SU-DHL-6 (cell line): Measurements from ENCODE around the gene PTTG1IP.

Experiments used
- H2AFZ ChIP-seq: fragments of 200-600 bp; sonication (generic); 2 replicates; pipeline ENCODE4 v1.6.1; 2014; ENCODE audit warnings: low read depth, mild to moderate bottlenecking, moderate library complexity, mixed read lengths, antibody characterized with exemption, low read length; ENCODE audit not compliant: severe bottlenecking
- H3F3A ChIP-seq: fragments of 200-600 bp; shearing (Covaris generic); 2 replicates; pipeline ENCODE4 v1.6.0; 2016; ENCODE audit warnings: antibody characterized with exemption, mild to moderate bottlenecking; ENCODE audit not compliant: insufficient read depth
- H3K27ac ChIP-seq: fragments of 200-600 bp; sonication (generic); 2 replicates; pipeline ENCODE4 v1.5.1; 2016; ENCODE audit warnings: low read depth, mild to moderate bottlenecking, low read length, moderate library complexity, mixed read lengths
- H3K27me3 ChIP-seq: fragments of 200-600 bp; sonication (generic), shearing (Covaris generic); 2 replicates; pipeline ENCODE4 v1.6.0; 2014; ENCODE audit warnings: mild to moderate bottlenecking, low read length
- H3K36me3 ChIP-seq: fragments of 200-600 bp; sonication (generic); 2 replicates; pipeline ENCODE4 v1.6.1; 2014; ENCODE audit warnings: mild to moderate bottlenecking, low read length, mixed read lengths
- H3K4me2 ChIP-seq: fragments of 300-600, 200-600 bp; shearing (Covaris generic), sonication (generic); 2 replicates; pipeline ENCODE4 v1.6.0; 2014; ENCODE audit warnings: low read length, low read depth, mild to moderate bottlenecking; ENCODE audit not compliant: poor library complexity, severe bottlenecking
- H3K4me3 ChIP-seq: fragments of 200-600 bp; sonication (generic); 2 replicates; pipeline ENCODE4 v1.5.1; 2014; ENCODE audit warnings: antibody characterized with exemption, low read length, mild to moderate bottlenecking, mixed read lengths; ENCODE audit not compliant: insufficient read depth, poor library complexity, severe bottlenecking
- H3K79me2 ChIP-seq: fragments of 200-600 bp; sonication (generic); 2 replicates; pipeline ENCODE4 v1.6.1; 2014; ENCODE audit warnings: mild to moderate bottlenecking, low read length, moderate library complexity; ENCODE audit not compliant: insufficient read depth
- H3K9ac ChIP-seq: fragments of 200-600 bp; sonication (generic); 2 replicates; pipeline ENCODE4 v1.7.0; 2014; ENCODE audit warnings: mild to moderate bottlenecking, low read length
- H3K9me2 ChIP-seq: fragments of 200-600 bp; sonication (generic); replicated peaks from 2 replicates; pipeline ENCODE4 v1.6.1; 2014; ENCODE audit warnings: low read length; ENCODE audit not compliant: insufficient read depth
- H3K9me3 ChIP-seq: fragments of 200-600 bp; sonication (generic); 2 replicates; pipeline ENCODE4 v1.6.1; 2014; ENCODE audit warnings: low read length, mixed read lengths; ENCODE audit not compliant: insufficient read depth
- H4K20me1 ChIP-seq: fragments of 200-600 bp; sonication (generic); 2 replicates; pipeline ENCODE4 v1.6.1; 2014; ENCODE audit warnings: low read depth, mild to moderate bottlenecking, antibody characterized with exemption, low read length, moderate library complexity, mixed read lengths
- CTCF ChIP-seq: fragments of 200-600 bp; sonication (generic); IDR thresholded peaks from one replicate; pipeline ENCODE4 v1.5.1; 2017; ENCODE audit warnings: antibody characterized with exemption, mild to moderate bottlenecking, low read length, moderate library complexity; ENCODE audit not compliant: insufficient read depth, poor library complexity, severe bottlenecking
- EZH2phosphoT487 ChIP-seq: fragments of 200-600 bp; sonication (generic), shearing (Covaris generic); conservative IDR thresholded peaks from 2 replicates; pipeline ENCODE4 v1.6.1; 2018; ENCODE audit warnings: mild to moderate bottlenecking, antibody characterized with exemption, low read length, moderate library complexity, mixed read lengths

Gene PTTG1IP

GRCh38 chr21:44878053-44878982 is 4.8 kb upstream of the PTTG1IP start:
- Histone ChIP-seq H3K27ac (no peak overlapping the region), H3F3A (no peaks in the 10 kb centered on the region), H3K36me3 (no peaks in the 10 kb centered on the region), H4K20me1 (no peaks in the 10 kb centered on the region), H3K79me2 (no peaks in the 10 kb centered on the region), H3K27me3 (no peaks in the 10 kb centered on the region), H2AFZ (no peak overlapping the region), H3K4me3 (no peak overlapping the region), H3K9ac (no peak overlapping the region), H3K9me2 (no peaks in the 10 kb centered on the region), H3K9me3 (no peaks in the 10 kb centered on the region), H3K4me2 (no peak overlapping the region)
- TF ChIP-seq EZH2phosphoT487 (no peak), CTCF (no peak)

GRCh38 chr21:44876849-44877575 is 3.5 kb upstream of the PTTG1IP start:
- TF ChIP-seq CTCF (no peak), EZH2phosphoT487 (no peak)
- no peak overlapping the region for H3K9ac ChIP-seq
- no peaks in the 10 kb centered on the region for H3K36me3 ChIP-seq
- no peaks in the 10 kb centered on the region for H3K9me3 ChIP-seq
- no peaks in the 10 kb centered on the region for H3K9me2 ChIP-seq
- no peak overlapping the region for H3K4me2 ChIP-seq
- H4K20me1 ChIP-seq = peaks cover 7% of the 10 kb centered on the region; the same call in 1 of the 2 replicates
- H2AFZ ChIP-seq = no peak overlapping the region
- H3K27me3 ChIP-seq = no peaks in the 10 kb centered on the region
- peaks cover 9% of the 10 kb centered on the region; the same call in 1 of the 2 replicates for H3K79me2 ChIP-seq
- H3F3A ChIP-seq = no peaks in the 10 kb centered on the region
- H3K4me3 ChIP-seq = no peak overlapping the region
- H3K27ac ChIP-seq = no peak overlapping the region

GRCh38 chr21:44875316-44875700 is 1.8 kb upstream of the PTTG1IP start:
- no peaks in the 10 kb centered on the region for H3K9me2 ChIP-seq
- H3K36me3 ChIP-seq = no peaks in the 10 kb centered on the region
- H3K4me2 ChIP-seq = peak overlapping the region; percentile 61
- H3K27me3 ChIP-seq = no peaks in the 10 kb centered on the region
- H3K27ac ChIP-seq = no peak overlapping the region
- no peak overlapping the region for H3K4me3 ChIP-seq
- peaks cover 19% of the 10 kb centered on the region; the same call in 1 of the 2 replicates for H4K20me1 ChIP-seq
- H3F3A ChIP-seq = no peaks in the 10 kb centered on the region
- no peak overlapping the region for H2AFZ ChIP-seq
- H3K79me2 ChIP-seq = peaks cover 26% of the 10 kb centered on the region; the same call in 1 of the 2 replicates
- H3K9me3 ChIP-seq = no peaks in the 10 kb centered on the region
- no peak overlapping the region for H3K9ac ChIP-seq
- TF ChIP-seq EZH2phosphoT487 (no peak), CTCF (no peak)
